H1 (cell line): ENCODE results near the gene C3orf52. TPM values are rescaled to one million over a fixed set of nuclear protein-coding genes. Genes with fewer than 3 reads are reported as not detected.

Experiments used
- POLR2A ChIP-seq, 2 experiments: IDR thresholded peaks; 1 replicate in 1 of 2; 2 replicates in 1 of 2; pipeline ENCODE4 v1.6.1; 2011; ENCODE audit warnings: low read depth in 2 of 2, low read length in 2 of 2, mild to moderate bottlenecking in 2 of 2; ENCODE audit errors: control extremely low read depth in 1 of 2
- polyA plus RNA-seq, 7 experiments: library from polyadenylated mRNA; depleted of rRNA in 3 of 7; stranded (reverse) in 5 of 7; unstranded in 2 of 7; fragments of >200 nt in 5 of 7; fragments of 200-250 nt in 2 of 7; gene quantifications; 1 replicate in 5 of 7; 2 replicates in 1 of 7; 4 replicates in 1 of 7; pipeline versions ENCODE4 v1.2.1 to v1.2.3, GENCODE V29; 2011 to 2013; ENCODE audit warnings: missing spikeins in 2 of 7, mixed read lengths in 2 of 7
- total RNA-seq: library from RNA; stranded (reverse); fragmentation: NEBNext Ultra II Directional; extraction: Animal tissue kit (Norgen Biotek cat#: 25700); gene quantifications from 2 replicates; pipeline ENCODE4 v1.2.1, GENCODE V29; 2021
- TF ChIP-seq, protein P1 (sequence below): fragments of 300-600 bp; sonication (generic); IDR thresholded peaks from 2 replicates; pipeline ENCODE4 v1.7.1; 2012; ENCODE audit warnings: low read length, moderate library complexity, mild to moderate bottlenecking, inconsistent platforms; ENCODE audit not compliant: insufficient replicate concordance
- TF ChIP-seq, protein P2 (sequence below): IDR thresholded peaks from 2 replicates; pipeline ENCODE4 v1.6.1; 2012; ENCODE audit warnings: low read length, inconsistent platforms

C3orf52 gene
- total and polyA plus RNA-seq, 2 of the 8 experiments (the other 6 are each of a cell fraction or from before 2014, with no cell fraction given) = 9.7 to 13.1 TPM

DNA sequence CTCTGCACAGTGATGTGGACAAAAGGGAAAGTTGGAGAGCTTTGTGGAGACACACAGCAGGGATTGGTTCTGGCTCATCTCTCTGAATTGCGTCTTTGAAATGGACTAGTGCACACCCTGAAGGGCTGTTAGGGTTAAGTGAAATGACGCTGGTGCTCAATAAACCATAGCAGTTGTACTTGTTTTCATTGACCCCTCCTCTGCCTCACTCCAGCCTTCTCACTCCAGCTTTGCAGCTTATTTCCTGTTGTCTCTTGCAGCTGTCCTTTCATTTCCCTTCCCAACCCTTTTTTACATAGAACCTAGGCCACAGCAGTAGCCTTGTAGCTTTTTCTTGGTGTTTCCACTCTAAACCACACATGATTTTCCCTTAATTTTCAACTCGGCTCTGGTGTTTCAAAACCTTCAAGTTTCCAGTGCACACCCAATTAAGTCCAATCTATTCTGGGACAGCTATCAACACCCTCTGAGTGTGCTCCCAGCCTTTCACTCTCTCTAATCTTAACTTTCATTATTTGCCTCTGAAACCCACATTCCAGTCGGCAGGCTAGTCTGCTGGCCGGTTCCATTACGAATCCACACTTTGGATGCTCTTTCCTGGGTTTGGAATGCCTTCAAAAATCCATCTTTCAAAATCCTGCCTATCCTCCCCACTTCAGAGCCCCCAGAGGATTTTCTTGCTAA is 6.4 kb downstream of the C3orf52 start (continued):
- TF ChIP-seq, protein P1, sequence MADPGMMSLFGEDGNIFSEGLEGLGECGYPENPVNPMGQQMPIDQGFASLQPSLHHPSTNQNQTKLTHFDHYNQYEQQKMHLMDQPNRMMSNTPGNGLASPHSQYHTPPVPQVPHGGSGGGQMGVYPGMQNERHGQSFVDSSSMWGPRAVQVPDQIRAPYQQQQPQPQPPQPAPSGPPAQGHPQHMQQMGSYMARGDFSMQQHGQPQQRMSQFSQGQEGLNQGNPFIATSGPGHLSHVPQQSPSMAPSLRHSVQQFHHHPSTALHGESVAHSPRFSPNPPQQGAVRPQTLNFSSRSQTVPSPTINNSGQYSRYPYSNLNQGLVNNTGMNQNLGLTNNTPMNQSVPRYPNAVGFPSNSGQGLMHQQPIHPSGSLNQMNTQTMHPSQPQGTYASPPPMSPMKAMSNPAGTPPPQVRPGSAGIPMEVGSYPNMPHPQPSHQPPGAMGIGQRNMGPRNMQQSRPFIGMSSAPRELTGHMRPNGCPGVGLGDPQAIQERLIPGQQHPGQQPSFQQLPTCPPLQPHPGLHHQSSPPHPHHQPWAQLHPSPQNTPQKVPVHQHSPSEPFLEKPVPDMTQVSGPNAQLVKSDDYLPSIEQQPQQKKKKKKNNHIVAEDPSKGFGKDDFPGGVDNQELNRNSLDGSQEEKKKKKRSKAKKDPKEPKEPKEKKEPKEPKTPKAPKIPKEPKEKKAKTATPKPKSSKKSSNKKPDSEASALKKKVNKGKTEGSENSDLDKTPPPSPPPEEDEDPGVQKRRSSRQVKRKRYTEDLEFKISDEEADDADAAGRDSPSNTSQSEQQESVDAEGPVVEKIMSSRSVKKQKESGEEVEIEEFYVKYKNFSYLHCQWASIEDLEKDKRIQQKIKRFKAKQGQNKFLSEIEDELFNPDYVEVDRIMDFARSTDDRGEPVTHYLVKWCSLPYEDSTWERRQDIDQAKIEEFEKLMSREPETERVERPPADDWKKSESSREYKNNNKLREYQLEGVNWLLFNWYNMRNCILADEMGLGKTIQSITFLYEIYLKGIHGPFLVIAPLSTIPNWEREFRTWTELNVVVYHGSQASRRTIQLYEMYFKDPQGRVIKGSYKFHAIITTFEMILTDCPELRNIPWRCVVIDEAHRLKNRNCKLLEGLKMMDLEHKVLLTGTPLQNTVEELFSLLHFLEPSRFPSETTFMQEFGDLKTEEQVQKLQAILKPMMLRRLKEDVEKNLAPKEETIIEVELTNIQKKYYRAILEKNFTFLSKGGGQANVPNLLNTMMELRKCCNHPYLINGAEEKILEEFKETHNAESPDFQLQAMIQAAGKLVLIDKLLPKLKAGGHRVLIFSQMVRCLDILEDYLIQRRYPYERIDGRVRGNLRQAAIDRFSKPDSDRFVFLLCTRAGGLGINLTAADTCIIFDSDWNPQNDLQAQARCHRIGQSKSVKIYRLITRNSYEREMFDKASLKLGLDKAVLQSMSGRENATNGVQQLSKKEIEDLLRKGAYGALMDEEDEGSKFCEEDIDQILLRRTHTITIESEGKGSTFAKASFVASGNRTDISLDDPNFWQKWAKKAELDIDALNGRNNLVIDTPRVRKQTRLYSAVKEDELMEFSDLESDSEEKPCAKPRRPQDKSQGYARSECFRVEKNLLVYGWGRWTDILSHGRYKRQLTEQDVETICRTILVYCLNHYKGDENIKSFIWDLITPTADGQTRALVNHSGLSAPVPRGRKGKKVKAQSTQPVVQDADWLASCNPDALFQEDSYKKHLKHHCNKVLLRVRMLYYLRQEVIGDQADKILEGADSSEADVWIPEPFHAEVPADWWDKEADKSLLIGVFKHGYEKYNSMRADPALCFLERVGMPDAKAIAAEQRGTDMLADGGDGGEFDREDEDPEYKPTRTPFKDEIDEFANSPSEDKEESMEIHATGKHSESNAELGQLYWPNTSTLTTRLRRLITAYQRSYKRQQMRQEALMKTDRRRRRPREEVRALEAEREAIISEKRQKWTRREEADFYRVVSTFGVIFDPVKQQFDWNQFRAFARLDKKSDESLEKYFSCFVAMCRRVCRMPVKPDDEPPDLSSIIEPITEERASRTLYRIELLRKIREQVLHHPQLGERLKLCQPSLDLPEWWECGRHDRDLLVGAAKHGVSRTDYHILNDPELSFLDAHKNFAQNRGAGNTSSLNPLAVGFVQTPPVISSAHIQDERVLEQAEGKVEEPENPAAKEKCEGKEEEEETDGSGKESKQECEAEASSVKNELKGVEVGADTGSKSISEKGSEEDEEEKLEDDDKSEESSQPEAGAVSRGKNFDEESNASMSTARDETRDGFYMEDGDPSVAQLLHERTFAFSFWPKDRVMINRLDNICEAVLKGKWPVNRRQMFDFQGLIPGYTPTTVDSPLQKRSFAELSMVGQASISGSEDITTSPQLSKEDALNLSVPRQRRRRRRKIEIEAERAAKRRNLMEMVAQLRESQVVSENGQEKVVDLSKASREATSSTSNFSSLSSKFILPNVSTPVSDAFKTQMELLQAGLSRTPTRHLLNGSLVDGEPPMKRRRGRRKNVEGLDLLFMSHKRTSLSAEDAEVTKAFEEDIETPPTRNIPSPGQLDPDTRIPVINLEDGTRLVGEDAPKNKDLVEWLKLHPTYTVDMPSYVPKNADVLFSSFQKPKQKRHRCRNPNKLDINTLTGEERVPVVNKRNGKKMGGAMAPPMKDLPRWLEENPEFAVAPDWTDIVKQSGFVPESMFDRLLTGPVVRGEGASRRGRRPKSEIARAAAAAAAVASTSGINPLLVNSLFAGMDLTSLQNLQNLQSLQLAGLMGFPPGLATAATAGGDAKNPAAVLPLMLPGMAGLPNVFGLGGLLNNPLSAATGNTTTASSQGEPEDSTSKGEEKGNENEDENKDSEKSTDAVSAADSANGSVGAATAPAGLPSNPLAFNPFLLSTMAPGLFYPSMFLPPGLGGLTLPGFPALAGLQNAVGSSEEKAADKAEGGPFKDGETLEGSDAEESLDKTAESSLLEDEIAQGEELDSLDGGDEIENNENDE = no peak
- TF ChIP-seq, protein P2, sequence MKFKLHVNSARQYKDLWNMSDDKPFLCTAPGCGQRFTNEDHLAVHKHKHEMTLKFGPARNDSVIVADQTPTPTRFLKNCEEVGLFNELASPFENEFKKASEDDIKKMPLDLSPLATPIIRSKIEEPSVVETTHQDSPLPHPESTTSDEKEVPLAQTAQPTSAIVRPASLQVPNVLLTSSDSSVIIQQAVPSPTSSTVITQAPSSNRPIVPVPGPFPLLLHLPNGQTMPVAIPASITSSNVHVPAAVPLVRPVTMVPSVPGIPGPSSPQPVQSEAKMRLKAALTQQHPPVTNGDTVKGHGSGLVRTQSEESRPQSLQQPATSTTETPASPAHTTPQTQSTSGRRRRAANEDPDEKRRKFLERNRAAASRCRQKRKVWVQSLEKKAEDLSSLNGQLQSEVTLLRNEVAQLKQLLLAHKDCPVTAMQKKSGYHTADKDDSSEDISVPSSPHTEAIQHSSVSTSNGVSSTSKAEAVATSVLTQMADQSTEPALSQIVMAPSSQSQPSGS = no peak
- no peak for TF ChIP-seq POLR2A (IDR thresholded peaks at IDR 0.05; ENCODE audit: control extremely low read depth in 1 of 2, low read depth in 2 of 2, low read length in 2 of 2)
